Smooth muscle cell (in vitro differentiated cells): ENCODE measurements around the gene IFT52. TPM values are rescaled to one million over a fixed set of nuclear protein-coding genes. Genes with fewer than 3 reads are reported as not detected.

Experiments
- polyA plus RNA-seq: library from polyadenylated mRNA; unstranded; fragments of >200 nt; fragmentation: Nextera tagmentation; extraction: Ambion mirVana; gene quantifications from 2 replicates; pipeline ENCODE4 v1.2.1, GENCODE V29; 2016
- total RNA-seq: library from RNA; depleted of rRNA; stranded (reverse); fragments of >200 nt; gene quantifications from 2 replicates; pipeline ENCODE4 v1.2.3, GENCODE V29; 2014

The IFT52 gene
- total and polyA plus RNA-seq, 2 experiments from 2014 or later: 46.5 to 51.0 TPM

Other genes starting within 250 kb of the IFT52 start
- 85.0 and 96.0 TPM in 2 replicates for gene SRSF6, start 133.0 kb upstream of the IFT52 start, total RNA-seq
- gene SRSF6, start 133.0 kb upstream of the IFT52 start, polyA plus RNA-seq: 25.1 and 35.5 TPM in 2 replicates
- 8.9 and 9.2 TPM in 2 replicates for gene L3MBTL1, start 83.2 kb upstream of the IFT52 start, total RNA-seq
- gene L3MBTL1, start 83.2 kb upstream of the IFT52 start, polyA plus RNA-seq: 7.7 and 13.0 TPM in 2 replicates
- gene SGK2, start 31.9 kb upstream of the IFT52 start, total RNA-seq: 2.4 and 2.7 TPM in 2 replicates
- 0.79 and 2.3 TPM in 2 replicates for gene SGK2, start 31.9 kb upstream of the IFT52 start, polyA plus RNA-seq
- gene MYBL2, start 76.2 kb downstream of the IFT52 start, total RNA-seq: 3.4 and 8.6 TPM in 2 replicates
- 25.7 and 26.2 TPM in 2 replicates for gene MYBL2, start 76.2 kb downstream of the IFT52 start, polyA plus RNA-seq
- gene GTSF1L, start 136.1 kb downstream of the IFT52 start, total RNA-seq: not detected in 2 replicates
- gene GTSF1L, start 136.1 kb downstream of the IFT52 start, polyA plus RNA-seq: not detected in 2 replicates